ENCODE measurements around the gene ZSCAN32. TPM values are rescaled to one million over a fixed set of nuclear protein-coding genes. Genes with fewer than 3 reads are reported as not detected.

Gene ZSCAN32
- 10.3 and 13.2 TPM in 2 replicates for total RNA-seq (2012; rRNA removed)

DNA sequence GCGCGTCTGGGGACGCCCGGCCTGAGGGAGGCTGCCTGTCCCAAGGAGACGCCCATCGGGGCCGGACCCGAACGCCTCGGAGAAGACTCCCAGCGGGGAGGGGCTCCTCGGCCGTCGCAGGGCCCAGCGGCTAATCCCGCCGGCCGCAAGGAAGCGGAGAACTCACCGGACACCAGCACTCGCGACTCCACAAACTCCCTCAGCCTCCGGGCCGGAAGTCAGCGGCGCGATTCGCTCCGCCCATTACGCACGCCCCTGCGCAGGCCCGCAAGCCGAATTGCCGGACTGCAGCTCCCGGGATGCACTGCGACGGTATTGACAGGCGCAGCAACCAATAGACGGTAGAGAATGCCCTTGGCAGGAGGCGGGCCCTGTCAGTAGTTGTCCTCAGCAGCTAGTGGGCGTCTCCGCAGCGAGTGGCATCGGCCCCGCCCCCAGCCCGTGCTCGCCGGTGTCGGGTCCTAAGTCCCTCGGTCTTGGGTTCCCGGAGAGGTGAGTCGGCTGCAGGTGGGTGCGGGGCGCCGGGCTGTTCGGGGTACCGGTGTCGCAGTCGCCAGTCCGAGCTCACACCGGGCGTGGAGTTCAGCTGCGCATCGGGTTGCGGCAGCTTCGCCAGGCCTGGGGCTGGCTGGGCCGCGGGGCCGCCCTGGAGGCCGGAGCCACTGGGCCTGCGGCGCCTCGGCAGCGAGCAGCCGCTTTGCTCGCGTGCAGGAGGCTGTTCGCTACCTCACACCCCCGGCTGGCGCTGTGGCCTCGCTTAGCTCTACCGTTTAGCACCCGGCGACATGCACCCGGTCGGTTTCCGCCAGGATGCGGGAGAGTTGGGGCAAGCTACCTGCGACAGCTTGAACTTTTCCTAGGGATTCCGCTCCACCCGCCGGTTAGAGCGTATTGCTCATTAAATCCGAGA lies at the start of gene ZSCAN32, which contains the start of gene ZNF174:
TSS of gene ZSCAN32 (minus strand) at position 226 of the 910 bp plus-strand sequence. CDS start 3,447 bp downstream, outside the sequence.
TSS of gene ZNF174 (plus strand) at position 437 of the 910 bp plus-strand sequence. CDS start 790 bp downstream, outside the sequence.
- peaks cover 1% of the 10 kb centered on the region for H3K9me3 ChIP-seq (replicated peaks; ENCODE audit: low read length)
- peak within 1 kb of the TSS; percentile 93 for H3K4me2 ChIP-seq (ENCODE audit: low read length)
- H3K27me3 ChIP-seq (ENCODE audit: control insufficient read depth, insufficient read depth, low read length) = no peaks in the 10 kb centered on the region
- H3K9ac ChIP-seq (ENCODE audit: low read depth, low read length) = peak within 1 kb of the TSS; percentile 92
- peaks cover 3% of the 10 kb centered on the region for H3K4me1 ChIP-seq (ENCODE audit: control insufficient read depth, insufficient read depth, low read length)
- H3K36me3 ChIP-seq (ENCODE audit: insufficient read depth, low read length) = peaks cover 51% of the 10 kb centered on the region
- H3K4me3 ChIP-seq (ENCODE audit: low read length) = peak within 1 kb of the TSS; percentile 84

DNA sequence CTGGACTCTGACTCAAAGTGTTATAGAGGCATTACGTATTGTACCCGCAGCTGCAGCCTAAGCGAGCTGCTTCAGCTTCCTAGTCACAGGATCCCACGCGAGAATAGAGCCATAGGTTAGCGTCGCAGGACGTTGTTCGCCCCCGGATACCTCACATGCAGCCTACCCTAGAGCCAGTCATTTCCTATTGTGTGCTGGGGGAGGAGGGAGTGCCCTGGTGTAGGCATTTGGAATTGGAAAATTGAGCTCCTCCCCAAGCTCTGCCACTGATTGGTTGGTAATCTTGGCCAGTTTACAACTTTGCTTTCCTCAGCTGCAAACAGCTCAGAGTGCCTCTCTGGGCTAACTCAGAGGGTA lies 43.2 kb upstream of the ZSCAN32 start:
- Histone ChIP-seq H3K4me3 (ENCODE audit: low read length) (peak overlapping the region; percentile 77), H3K27me3 (ENCODE audit: control insufficient read depth, insufficient read depth, low read length) (no peaks in the 10 kb centered on the region), H3K9me3 (replicated peaks; ENCODE audit: low read length) (no peaks in the 10 kb centered on the region), H3K4me2 (ENCODE audit: low read length) (peak overlapping the region; percentile 78), H3K4me1 (ENCODE audit: control insufficient read depth, insufficient read depth, low read length) (no peaks in the 10 kb centered on the region), H3K9ac (ENCODE audit: low read depth, low read length) (peak overlapping the region; percentile 91), H3K36me3 (ENCODE audit: insufficient read depth, low read length) (peaks cover 17% of the 10 kb centered on the region)

- H3K4me3 ChIP-seq (ENCODE audit: low read length) = peak within 1 kb of the TSS; percentile 77
- H3K4me2 ChIP-seq (ENCODE audit: low read length) = peak within 1 kb of the TSS; percentile 88
- no peaks in the 10 kb centered on the region for H3K4me1 ChIP-seq (ENCODE audit: control insufficient read depth, insufficient read depth, low read length)
- peaks cover 13% of the 10 kb centered on the region for H3K36me3 ChIP-seq (ENCODE audit: insufficient read depth, low read length)
- peak within 1 kb of the TSS; percentile 91 for H3K9ac ChIP-seq (ENCODE audit: low read depth, low read length)
- H3K9me3 ChIP-seq (replicated peaks; ENCODE audit: low read length) = no peaks in the 10 kb centered on the region
- H3K27me3 ChIP-seq (ENCODE audit: control insufficient read depth, insufficient read depth, low read length) = no peaks in the 10 kb centered on the region
Measured at GRCh38 chr16:3443108-3444031, 42.6 kb upstream of the ZSCAN32 start, which contains the start of the genes NAA60 and ZNF597. NAA60 (plus strand) TSS chr16:3443680; CDS start chr16:3476228, 32,548 bp downstream. ZNF597 (minus strand) TSS chr16:3443504; CDS start chr16:3443153, 351 bp downstream.

GRCh38 chr16:3439637-3440036 lies 38.8 kb upstream of the ZSCAN32 start:
- no peak overlapping the region for H3K4me2 ChIP-seq (ENCODE audit: low read length)
- H3K36me3 ChIP-seq (ENCODE audit: insufficient read depth, low read length) = peaks cover 11% of the 10 kb centered on the region
- no peaks in the 10 kb centered on the region for H3K4me1 ChIP-seq (ENCODE audit: control insufficient read depth, insufficient read depth, low read length)
- H3K27me3 ChIP-seq (ENCODE audit: control insufficient read depth, insufficient read depth, low read length) = peaks cover 5% of the 10 kb centered on the region
- no peak overlapping the region for H3K9ac ChIP-seq (ENCODE audit: low read depth, low read length)
- H3K9me3 ChIP-seq (replicated peaks; ENCODE audit: low read length) = no peaks in the 10 kb centered on the region
- no peak overlapping the region for H3K4me3 ChIP-seq (ENCODE audit: low read length)

DNA sequence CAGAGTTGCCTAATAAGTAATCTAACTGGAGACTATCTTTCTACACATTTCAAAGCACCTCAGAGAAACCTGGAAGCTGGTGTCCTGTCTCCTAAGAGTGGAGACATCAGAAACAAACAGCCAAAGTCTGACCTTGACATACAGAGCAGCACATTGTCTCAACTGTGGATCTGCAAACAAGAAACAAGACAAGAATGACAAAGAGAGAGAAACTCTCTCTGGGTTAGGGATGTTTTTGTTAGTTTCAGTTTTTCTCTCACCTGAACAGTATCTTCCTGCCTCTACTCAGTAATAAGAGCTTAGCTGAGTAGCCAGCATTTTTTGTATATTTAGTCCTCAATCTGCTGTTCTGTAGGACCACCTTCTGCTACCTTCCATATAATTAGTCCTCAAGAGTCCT lies 33.6 kb upstream of the ZSCAN32 start:
- Histone ChIP-seq H3K4me2 (ENCODE audit: low read length) (no peak overlapping the region), H3K9me3 (replicated peaks; ENCODE audit: low read length) (no peaks in the 10 kb centered on the region), H3K36me3 (ENCODE audit: insufficient read depth, low read length) (peaks cover 17% of the 10 kb centered on the region), H3K4me1 (ENCODE audit: control insufficient read depth, insufficient read depth, low read length) (no peaks in the 10 kb centered on the region), H3K4me3 (ENCODE audit: low read length) (no peak overlapping the region), H3K27me3 (ENCODE audit: control insufficient read depth, insufficient read depth, low read length) (peaks cover 7% of the 10 kb centered on the region), H3K9ac (ENCODE audit: low read depth, low read length) (no peak overlapping the region)

DNA sequence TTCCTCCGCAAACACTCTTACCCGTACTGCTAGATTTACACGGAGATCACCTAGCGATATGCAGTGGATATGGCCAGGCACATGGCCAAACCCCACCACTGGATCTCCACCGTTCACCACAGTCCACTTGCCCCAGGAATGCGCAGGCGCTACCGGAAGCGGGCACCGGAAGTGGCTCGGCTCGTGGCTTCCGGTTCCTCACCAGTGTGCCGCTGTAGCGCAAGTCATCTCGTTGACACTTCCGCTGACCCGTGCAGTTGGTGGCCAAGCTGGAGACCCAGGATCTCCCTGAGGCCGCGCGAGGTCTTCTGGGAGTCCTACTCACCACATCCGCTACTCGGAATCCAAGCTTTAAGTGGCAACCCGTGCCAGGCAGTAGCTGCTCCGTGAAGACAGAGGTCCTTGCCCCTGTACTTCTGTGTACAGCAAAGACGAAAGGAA lies 31.0 kb upstream of the ZSCAN32 start:
- H3K36me3 ChIP-seq (ENCODE audit: insufficient read depth, low read length) = peaks cover 9% of the 10 kb centered on the region
- H3K9ac ChIP-seq (ENCODE audit: low read depth, low read length) = no peak overlapping the region
- peak overlapping the region; percentile 67 for H3K4me3 ChIP-seq (ENCODE audit: low read length)
- no peaks in the 10 kb centered on the region for H3K4me1 ChIP-seq (ENCODE audit: control insufficient read depth, insufficient read depth, low read length)
- peaks cover 7% of the 10 kb centered on the region for H3K27me3 ChIP-seq (ENCODE audit: control insufficient read depth, insufficient read depth, low read length)
- peak overlapping the region; percentile 77 for H3K4me2 ChIP-seq (ENCODE audit: low read length)
- H3K9me3 ChIP-seq (replicated peaks; ENCODE audit: low read length) = no peaks in the 10 kb centered on the region

GRCh38 chr16:3413730-3414379 lies 13.1 kb upstream of the ZSCAN32 start:
- no peaks in the 10 kb centered on the region for H3K27me3 ChIP-seq (ENCODE audit: control insufficient read depth, insufficient read depth, low read length)
- peaks cover 20% of the 10 kb centered on the region for H3K9me3 ChIP-seq (replicated peaks; ENCODE audit: low read length)
- no peaks in the 10 kb centered on the region for H3K4me1 ChIP-seq (ENCODE audit: control insufficient read depth, insufficient read depth, low read length)
- no peak overlapping the region for H3K4me2 ChIP-seq (ENCODE audit: low read length)
- H3K4me3 ChIP-seq (ENCODE audit: low read length) = no peak overlapping the region
- H3K36me3 ChIP-seq (ENCODE audit: insufficient read depth, low read length) = peaks cover 7% of the 10 kb centered on the region
- no peak overlapping the region for H3K9ac ChIP-seq (ENCODE audit: low read depth, low read length)

- H3K4me3 ChIP-seq (ENCODE audit: low read length) = no peak overlapping the region
- no peak overlapping the region for H3K4me2 ChIP-seq (ENCODE audit: low read length)
- H3K9me3 ChIP-seq (replicated peaks; ENCODE audit: low read length) = peaks cover 35% of the 10 kb centered on the region
- peaks cover 57% of the 10 kb centered on the region for H3K36me3 ChIP-seq (ENCODE audit: insufficient read depth, low read length)
- no peak overlapping the region for H3K9ac ChIP-seq (ENCODE audit: low read depth, low read length)
- no peaks in the 10 kb centered on the region for H3K4me1 ChIP-seq (ENCODE audit: control insufficient read depth, insufficient read depth, low read length)
- no peaks in the 10 kb centered on the region for H3K27me3 ChIP-seq (ENCODE audit: control insufficient read depth, insufficient read depth, low read length)
Measured at GRCh38 chr16:3408561-3409197, 7.9 kb upstream of the ZSCAN32 start.

- Histone ChIP-seq H3K9ac (ENCODE audit: low read depth, low read length) (peak overlapping the region; percentile 86), H3K36me3 (ENCODE audit: insufficient read depth, low read length) (peaks cover 51% of the 10 kb centered on the region)
Measured at GRCh38 chr16:3401719-3402397, 1.1 kb upstream of the ZSCAN32 start.

DNA sequence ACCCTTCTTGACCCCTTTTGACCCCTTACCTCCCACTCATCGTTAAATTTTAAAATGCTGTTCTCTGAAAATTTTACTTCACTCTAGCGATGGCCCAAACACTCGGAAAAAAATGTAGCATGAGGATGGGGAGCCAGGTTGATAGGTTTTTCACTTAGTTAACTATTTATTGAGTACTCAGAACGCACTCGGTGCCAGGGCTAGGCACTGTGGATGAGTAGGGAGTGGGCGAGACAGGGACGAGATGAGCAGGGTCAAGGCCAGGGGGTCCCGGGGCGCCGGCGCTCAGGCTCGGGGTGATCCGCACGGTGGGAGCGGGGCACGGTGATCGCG lies 392 bp downstream of the ZSCAN32 start:
- Histone ChIP-seq H3K4me2 (ENCODE audit: low read length) (peak overlapping the region; percentile 82), H3K36me3 (ENCODE audit: insufficient read depth, low read length) (peaks cover 50% of the 10 kb centered on the region), H3K9me3 (replicated peaks; ENCODE audit: low read length) (no peaks in the 10 kb centered on the region), H3K27me3 (ENCODE audit: control insufficient read depth, insufficient read depth, low read length) (no peaks in the 10 kb centered on the region), H3K4me3 (ENCODE audit: low read length) (peak overlapping the region; percentile 84), H3K9ac (ENCODE audit: low read depth, low read length) (peak overlapping the region; percentile 92), H3K4me1 (ENCODE audit: control insufficient read depth, insufficient read depth, low read length) (peaks cover 3% of the 10 kb centered on the region)

More at GRCh38 chr16:3401719-3402397, 1.1 kb upstream of the ZSCAN32 start:
- Histone ChIP-seq H3K4me3 (ENCODE audit: low read length) (peak overlapping the region; percentile 84), H3K4me1 (ENCODE audit: control insufficient read depth, insufficient read depth, low read length) (peaks cover 3% of the 10 kb centered on the region), H3K4me2 (ENCODE audit: low read length) (peak overlapping the region; percentile 93), H3K27me3 (ENCODE audit: control insufficient read depth, insufficient read depth, low read length) (no peaks in the 10 kb centered on the region), H3K9me3 (replicated peaks; ENCODE audit: low read length) (peaks cover 7% of the 10 kb centered on the region)
